Stomach (tissue), 4 donors: ENCODE results near the gene SCARF1.

ENCODE experiments used
- EP300 ChIP-seq: sonication (generic); formaldehyde crosslinking; IDR thresholded peaks from one replicate; pipeline ENCODE4 v1.6.1; 2017; ENCODE audit warnings: antibody characterized with exemption
- POLR2AphosphoS5 ChIP-seq, 3 donors: sonication (generic); formaldehyde crosslinking; IDR thresholded peaks; one replicate each; pipeline ENCODE4 v1.6.1; 2016; ENCODE audit warnings: antibody characterized with exemption in 3 of 3
- TF ChIP-seq, protein P1 (sequence below), 7 experiments: fragments of 450-650 bp in 4 of 7; fragments of 200-600 bp in 3 of 7; sonication (generic) in 3 of 7; IDR thresholded peaks; one replicate each; pipeline ENCODE4 v1.5.1; 2016 to 2019; ENCODE audit warnings: antibody characterized with exemption in 7 of 7, control low read depth in 2 of 7, mild to moderate bottlenecking in 1 of 7

DNA sequence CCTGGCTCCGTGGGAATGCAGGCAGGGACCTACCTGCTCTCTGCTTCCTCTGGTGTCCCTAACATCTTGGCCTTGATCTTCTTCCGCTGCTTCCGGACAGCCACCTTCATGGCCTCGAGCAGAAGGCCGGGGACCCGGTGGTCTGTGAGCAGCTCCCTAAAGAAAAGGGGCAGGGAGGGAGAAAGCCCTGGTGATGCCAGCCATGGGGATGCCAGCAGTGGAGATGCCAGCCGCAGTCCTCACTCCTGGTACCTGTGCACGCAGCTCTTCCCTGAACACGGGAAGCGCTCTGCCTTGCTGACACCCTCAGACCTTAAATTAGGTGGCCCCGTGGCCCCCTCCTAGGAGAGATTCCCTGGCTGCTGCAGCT, 2.3 kb upstream of the SCARF1 start:
- TF ChIP-seq EP300: no peak
- TF ChIP-seq, protein P1, sequence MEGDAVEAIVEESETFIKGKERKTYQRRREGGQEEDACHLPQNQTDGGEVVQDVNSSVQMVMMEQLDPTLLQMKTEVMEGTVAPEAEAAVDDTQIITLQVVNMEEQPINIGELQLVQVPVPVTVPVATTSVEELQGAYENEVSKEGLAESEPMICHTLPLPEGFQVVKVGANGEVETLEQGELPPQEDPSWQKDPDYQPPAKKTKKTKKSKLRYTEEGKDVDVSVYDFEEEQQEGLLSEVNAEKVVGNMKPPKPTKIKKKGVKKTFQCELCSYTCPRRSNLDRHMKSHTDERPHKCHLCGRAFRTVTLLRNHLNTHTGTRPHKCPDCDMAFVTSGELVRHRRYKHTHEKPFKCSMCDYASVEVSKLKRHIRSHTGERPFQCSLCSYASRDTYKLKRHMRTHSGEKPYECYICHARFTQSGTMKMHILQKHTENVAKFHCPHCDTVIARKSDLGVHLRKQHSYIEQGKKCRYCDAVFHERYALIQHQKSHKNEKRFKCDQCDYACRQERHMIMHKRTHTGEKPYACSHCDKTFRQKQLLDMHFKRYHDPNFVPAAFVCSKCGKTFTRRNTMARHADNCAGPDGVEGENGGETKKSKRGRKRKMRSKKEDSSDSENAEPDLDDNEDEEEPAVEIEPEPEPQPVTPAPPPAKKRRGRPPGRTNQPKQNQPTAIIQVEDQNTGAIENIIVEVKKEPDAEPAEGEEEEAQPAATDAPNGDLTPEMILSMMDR (IDR thresholded peaks at IDR 0.05): no peak
- no peak for TF ChIP-seq POLR2AphosphoS5 (IDR thresholded peaks at IDR 0.05)
